ENCODE measurements around the gene CBY2.
"Not testable (repeated sequence)": the region's sequence is repeated elsewhere in the genome, so short reads cannot be mapped to it uniquely, and the experiment has no call there.

CBY2 gene

DNA sequence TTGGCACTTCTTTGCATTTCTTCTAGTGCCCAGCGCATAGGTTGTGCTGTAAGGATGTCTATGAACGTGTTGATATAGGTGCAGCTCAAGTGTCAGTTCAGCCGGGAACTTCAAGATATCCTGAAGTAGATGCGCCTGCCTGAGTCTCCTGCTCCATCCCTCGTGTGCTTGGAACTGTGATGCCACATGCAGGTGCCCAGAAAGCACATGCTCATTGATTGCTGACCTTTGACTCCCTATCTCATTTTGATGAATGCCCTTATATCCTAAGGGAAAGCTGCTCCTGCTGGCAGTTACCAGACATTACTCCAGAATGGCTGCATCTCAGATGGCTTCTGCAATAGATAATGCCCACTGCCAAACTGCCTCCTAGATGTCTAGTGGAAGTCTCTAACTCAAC, 40.9 kb downstream of the CBY2 start:
- DNase-seq (ENCODE audit: low read depth), result no peak

DNA sequence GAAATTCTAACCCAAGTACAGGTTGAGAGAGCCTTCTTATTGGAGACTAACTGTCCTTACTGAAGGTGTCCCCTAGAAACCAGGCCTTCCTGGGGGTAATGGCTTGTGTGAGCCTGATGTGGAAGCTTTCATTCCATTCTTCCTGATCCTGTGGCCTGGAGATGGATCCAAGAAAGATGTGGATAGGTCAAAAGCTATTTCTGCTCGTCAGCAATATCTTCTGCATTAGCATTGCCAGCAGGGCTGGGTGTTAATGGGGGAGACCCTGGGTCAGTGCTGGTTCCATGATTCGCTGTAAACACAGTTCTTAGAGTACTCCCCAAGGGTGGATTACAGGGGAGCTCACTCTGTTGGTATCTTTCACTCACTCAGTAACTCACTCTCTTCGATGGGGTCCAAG, 42.9 kb downstream of the CBY2 start:
- no peak for DNase-seq (ENCODE audit: low read depth)

DNA sequence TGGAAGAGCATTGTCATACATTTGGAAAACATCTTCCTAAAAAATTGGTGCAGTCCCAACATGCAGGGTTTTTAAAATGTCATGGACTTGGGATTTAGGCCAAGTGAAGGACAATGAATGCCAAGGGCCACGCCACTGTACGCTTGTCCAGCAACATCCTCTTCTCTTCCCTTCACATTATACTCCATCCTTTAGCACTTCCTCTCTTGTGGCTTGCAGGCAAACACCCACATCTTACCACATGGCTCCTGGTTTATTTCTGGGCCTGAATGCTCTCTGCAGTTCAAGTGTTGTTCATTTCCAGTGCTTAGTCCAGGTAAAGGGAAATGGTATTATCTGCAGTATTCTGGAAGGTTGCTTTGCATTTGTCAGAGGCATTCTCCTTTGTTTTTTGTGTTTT, 45.0 kb downstream of the CBY2 start:
- DNase-seq (ENCODE audit: low read depth), result no peak

DNA sequence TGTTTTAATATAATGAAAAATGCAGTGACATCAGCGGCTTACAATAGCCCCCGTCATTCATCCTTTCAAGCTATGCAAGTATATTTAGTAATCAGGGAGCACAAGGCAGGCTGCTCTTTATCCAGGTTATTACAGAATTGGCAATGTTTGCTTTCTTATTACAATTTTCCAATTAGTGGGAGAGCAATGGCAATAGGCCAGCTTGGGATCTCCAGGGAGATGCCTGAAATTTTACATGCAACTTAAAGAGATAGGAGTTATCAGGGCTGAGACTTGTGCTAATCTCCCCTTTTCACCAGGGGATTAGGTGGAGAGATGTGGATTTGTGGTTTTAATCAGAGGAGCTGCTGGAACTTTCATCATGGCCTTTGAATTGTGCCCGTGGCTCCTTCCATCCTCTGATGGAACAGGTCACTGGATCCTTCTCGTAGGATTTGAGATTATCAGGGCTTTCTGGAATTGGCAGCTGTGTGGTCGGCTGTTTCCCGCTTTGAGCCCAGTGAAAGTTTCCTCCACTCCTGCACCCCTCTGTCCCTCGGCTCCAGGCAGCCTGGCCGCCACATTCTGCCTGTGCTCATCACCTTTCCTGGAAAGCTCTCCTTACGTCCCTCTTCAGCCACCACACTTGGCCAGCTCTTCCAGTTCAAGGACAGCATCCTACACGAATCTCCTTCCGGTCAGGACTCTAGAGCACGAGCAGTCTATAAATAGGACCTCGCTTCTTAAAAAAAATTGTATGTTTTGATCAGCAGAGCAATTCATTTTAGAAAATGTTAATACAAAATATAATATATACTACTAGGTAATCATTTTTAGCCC, 47.0 kb downstream of the CBY2 start:
- DNase-seq (ENCODE audit: low read depth), result no peak

DNA sequence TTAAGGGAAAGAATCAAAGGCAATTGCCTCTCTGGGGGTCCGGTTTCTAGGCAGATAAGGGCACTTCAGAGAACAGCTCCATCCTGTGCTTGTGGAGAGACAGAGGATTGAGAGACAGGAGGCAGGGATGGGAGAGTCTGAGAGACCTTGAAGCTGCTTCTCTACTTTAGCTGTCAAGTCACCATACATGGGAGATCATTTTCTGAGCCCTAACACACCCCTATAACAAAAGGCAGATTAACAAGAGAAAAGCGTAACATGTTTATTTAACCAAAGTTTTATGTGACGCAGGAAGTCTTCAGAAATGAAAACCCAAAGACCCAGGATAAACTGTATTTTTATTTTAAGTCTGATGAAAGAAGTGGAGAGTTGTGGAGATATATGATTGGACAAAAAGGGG, 48.4 kb downstream of the CBY2 start:
- DNase-seq (ENCODE audit: low read depth), result no peak

DNA sequence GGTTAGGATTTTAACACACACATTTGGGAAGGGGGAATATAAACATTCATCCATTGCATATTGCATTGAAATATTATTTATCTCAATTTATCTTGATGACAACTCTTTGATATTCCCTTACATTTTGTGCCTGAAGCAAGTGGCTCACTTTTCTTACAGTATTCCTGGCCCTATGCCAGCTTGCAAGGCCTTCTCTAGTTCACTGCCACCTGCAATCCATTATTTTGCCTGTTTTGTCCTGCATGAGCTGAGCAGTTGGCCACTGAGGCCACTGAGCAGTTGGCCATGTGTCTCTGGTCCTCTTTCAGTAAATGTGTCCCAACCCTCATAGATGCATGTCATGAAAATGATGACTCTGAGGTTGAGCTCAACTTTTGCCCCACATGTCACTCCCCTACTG, 49.8 kb downstream of the CBY2 start:
- no peak for DNase-seq (ENCODE audit: low read depth)

DNA sequence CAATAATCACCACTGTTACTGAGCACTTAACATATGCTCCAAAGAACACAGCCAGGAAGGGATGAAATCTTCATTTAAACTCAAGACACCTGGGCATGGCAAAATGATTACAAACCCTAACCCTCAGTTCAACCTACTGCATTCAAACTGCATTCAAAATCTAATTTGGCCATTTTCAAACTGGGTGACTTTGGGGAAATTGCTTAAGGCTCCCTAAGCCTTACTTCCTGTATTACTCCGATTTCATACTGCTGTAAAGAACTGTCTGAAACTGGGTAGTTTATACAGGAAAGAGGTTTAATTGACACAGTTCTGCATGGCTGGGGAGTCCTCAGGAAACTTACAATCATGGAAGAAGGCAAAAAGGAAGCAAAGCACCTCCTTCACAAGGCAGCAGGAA, 50.4 kb downstream of the CBY2 start:
- DNase-seq (ENCODE audit: low read depth), result no peak

DNA sequence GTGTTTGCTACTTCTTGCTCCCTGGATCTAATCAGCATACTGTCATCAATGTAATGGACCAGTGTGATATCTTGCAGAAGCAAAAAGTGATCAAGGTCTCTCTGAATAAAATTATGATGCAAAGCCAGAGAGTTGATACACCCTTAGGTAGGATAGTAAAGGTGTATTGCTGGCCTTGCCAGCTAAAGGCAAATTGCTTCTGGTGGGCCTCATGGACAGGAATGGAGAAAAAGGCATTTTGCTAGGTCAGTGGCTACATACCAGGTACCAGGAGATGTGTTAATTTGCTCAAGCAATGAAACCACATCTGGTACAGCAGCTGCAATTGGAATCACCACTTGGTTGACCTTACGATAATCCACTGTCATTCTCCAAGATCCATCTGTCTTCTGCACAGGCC, 54.4 kb downstream of the CBY2 start:
- DNase-seq (ENCODE audit: low read depth), result not testable (repeated sequence)

DNA sequence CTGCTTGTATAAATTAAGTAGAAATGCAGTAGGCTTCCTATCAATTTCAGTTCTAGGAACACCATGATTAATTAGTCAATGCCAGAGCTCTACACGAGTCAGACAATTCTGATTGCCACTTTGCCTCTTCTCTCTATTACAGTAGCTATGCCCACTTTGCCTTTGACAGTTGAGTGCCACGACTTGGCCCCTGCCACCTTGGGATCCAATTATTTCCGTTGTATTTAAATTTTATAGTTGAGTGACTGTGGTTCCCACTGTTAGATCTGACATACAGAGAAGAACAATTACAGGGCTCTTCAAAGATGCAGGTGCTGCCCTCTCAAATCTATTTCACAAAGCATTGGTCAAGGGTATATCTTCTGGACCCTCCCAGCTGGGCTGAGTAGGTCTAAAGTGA, 55.5 kb downstream of the CBY2 start:
- not testable (repeated sequence) for DNase-seq (ENCODE audit: low read depth)

DNA sequence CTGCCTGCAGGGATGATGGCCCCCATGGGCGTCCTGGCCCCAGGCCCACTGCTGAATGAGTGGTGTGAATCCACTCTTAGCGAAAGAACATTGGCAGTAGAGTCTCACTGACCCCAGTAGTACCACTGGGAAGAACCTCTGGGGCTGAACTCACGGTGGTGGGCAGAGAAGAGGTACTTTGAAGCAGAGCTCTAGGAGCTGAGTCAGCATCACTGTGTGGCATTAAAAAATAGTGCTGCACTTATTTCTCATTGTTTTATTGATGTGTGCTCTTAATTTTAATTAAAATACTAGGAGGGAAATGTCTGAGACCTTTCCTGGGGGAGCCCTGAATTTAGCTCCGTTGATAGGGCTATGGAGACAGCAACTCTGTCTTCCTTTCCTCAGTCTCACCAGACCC, 61.3 kb downstream of the CBY2 start:
- no peak for DNase-seq (ENCODE audit: low read depth)

Data from HS-27A (cell line).